ENCODE measurements around the gene HLA-DRB1. TPM values are rescaled to one million over a fixed set of nuclear protein-coding genes. Genes with fewer than 3 reads are reported as not detected.

HLA-DRB1 gene
- total and polyA plus RNA-seq, 2 donors (not counting 3 experiments of a cell fraction or from before 2014, with no cell fraction given), result not detected

- ChIA-PET POLR2A (interaction anchor here (0.6 kb wide), 1 partner anchor 444 kb away, joined by 4 read pairs; no protein-coding TSS in a partner anchor), CTCF (interaction anchor here (0.8 kb wide), 1 partner anchor 36 kb away, joined by 9 read pairs; no protein-coding TSS in a partner anchor)
- Histone ChIP-seq H3K4me1 (ENCODE audit: control insufficient read depth, extremely low read depth, insufficient read depth, low read length) (no peaks in the 10 kb centered on the region), H3K9ac (replicated peaks; ENCODE audit: extremely low read depth, insufficient read depth, low read length) (no peak overlapping the region), H3K9me3 (replicated peaks; ENCODE audit: control insufficient read depth, insufficient read depth, low read length) (no peaks in the 10 kb centered on the region), H3K4me3 (replicated peaks in 1 of 3; ENCODE audit: insufficient read depth in 1 of 3, low read depth in 1 of 3, low read length in 3 of 3) (no peak overlapping the region), H3K9me1 (replicated peaks; ENCODE audit: control insufficient read depth, extremely low read depth, insufficient read depth, low read length) (no peaks in the 10 kb centered on the region), H3K4me2 (ENCODE audit: insufficient read depth, low read length) (no peak overlapping the region), H3K79me2 (ENCODE audit: control insufficient read depth, insufficient read depth, low read length) (no peaks in the 10 kb centered on the region), H2AFZ (ENCODE audit: low read depth, low read length) (no peak overlapping the region), H3K27ac (ENCODE audit: insufficient read depth, low read depth, low read length) (no peak overlapping the region), H3K36me3 (ENCODE audit: control insufficient read depth in 2 of 2, extremely low read depth in 1 of 2, insufficient read depth in 2 of 2, low read length in 2 of 2) (no peaks in the 10 kb centered on the region), H4K20me1 (replicated peaks; ENCODE audit: control insufficient read depth, extremely low read depth, insufficient read depth, low read length) (no peaks in the 10 kb centered on the region), H3K27me3 (ENCODE audit: control insufficient read depth in 2 of 2, insufficient read depth in 2 of 2, low read length in 2 of 2) (peaks cover 2 to 3% of the 10 kb centered on the region in 2 experiments)
- no peak for DNase-seq (ENCODE audit: low read depth, low spot score)
- no TSS peak for BruUV-seq (replicated peaks)
- dilution Hi-C loops (cut with MboI; ENCODE audit: extremely low pct_ligation_motif_present, low sequenced_read_pairs) (no loop called here), intact Hi-C loops (cut with micrococcal nuclease) (loop anchor here (5.0 kb wide), 1 partner anchor 36 kb away; no protein-coding TSS in a partner anchor)
- no peak for FAIRE-seq
- TF ChIP-seq MAX (IDR thresholded peaks at IDR 0.05; ENCODE audit: insufficient read depth, insufficient read length) (no peak), POLR2A (IDR thresholded peaks at IDR 0.05; ENCODE audit: low read depth, low read length) (no peak), CTCF (IDR thresholded peaks at IDR 0.05; ENCODE audit: extremely low read depth in 1 of 2, insufficient read depth in 1 of 2, low read depth in 1 of 2, low read length in 2 of 2) (no peak), POLR2AphosphoS5 (IDR thresholded peaks at IDR 0.05; ENCODE audit: insufficient read depth, low read depth, low read length) (no peak), JUN (IDR thresholded peaks at IDR 0.05; ENCODE audit: borderline replicate concordance, insufficient read depth, insufficient read length, low read depth) (no peak), MYC (IDR thresholded peaks at IDR 0.05; ENCODE audit: low read depth, low read length) (no peak)
Observed at GRCh38 chr6:32558426-32559057, 31.1 kb downstream of the HLA-DRB1 start.
